M059J (cell line): ENCODE results near the gene CABLES1. TPM values are rescaled to one million over a fixed set of nuclear protein-coding genes. Genes with fewer than 3 reads are reported as not detected.

ENCODE experiments used
- DNase-seq: peaks from one replicate; pipeline ENCODE4 v3.0.0-alpha.2; 2012; ENCODE audit warnings: low read depth
- total RNA-seq: library from RNA; depleted of rRNA; stranded (reverse); fragments of >200 nt; shearing (Covaris generic); gene quantifications from 2 replicates; pipeline ENCODE4 v1.2.3, GENCODE V29; 2014

Gene CABLES1
- total RNA-seq, 1 experiment from 2014 or later: 9.0 TPM

GRCh38 chr18:23113576-23113975, 21.7 kb upstream of the CABLES1 start:
- DNase-seq: no peak

GRCh38 chr18:23114171-23114881, 21.0 kb upstream of the CABLES1 start:
- peak; percentile 56 for DNase-seq

GRCh38 chr18:23114911-23115310, 20.4 kb upstream of the CABLES1 start:
- DNase-seq: peak; percentile 76

- peak; percentile 100 for DNase-seq
Measured at GRCh38 chr18:23115683-23116096, 19.6 kb upstream of the CABLES1 start.

GRCh38 chr18:23121133-23121532, 14.2 kb upstream of the CABLES1 start:
- DNase-seq: no peak

- no peak for DNase-seq
Measured at GRCh38 chr18:23122334-23123229, 12.7 kb upstream of the CABLES1 start.

- no peak for DNase-seq
Measured at GRCh38 chr18:23126376-23127056, 8.8 kb upstream of the CABLES1 start.

- no peak for DNase-seq
Measured at GRCh38 chr18:23127090-23127489, 8.2 kb upstream of the CABLES1 start.

GRCh38 chr18:23129355-23130002, 5.8 kb upstream of the CABLES1 start:
- no peak for DNase-seq

GRCh38 chr18:23131693-23132319, 3.5 kb upstream of the CABLES1 start:
- peak; percentile 83 for DNase-seq

GRCh38 chr18:23133860-23134779, 1.2 kb upstream of the CABLES1 start:
- peak; percentile 44 for DNase-seq

GRCh38 chr18:23135550-23136325, 453 bp downstream of the CABLES1 start:
- DNase-seq: peak; percentile 51

GRCh38 chr18:23136326-23137096, 1.2 kb downstream of the CABLES1 start:
- DNase-seq: peak; percentile 43

- no peak for DNase-seq
Measured at GRCh38 chr18:23137097-23137635, 1.9 kb downstream of the CABLES1 start.

- DNase-seq: no peak
Measured at GRCh38 chr18:23137788-23138216, 2.5 kb downstream of the CABLES1 start.

GRCh38 chr18:23138471-23138870, 3.2 kb downstream of the CABLES1 start:
- DNase-seq: no peak

GRCh38 chr18:23141104-23141999, 6.1 kb downstream of the CABLES1 start:
- peak; percentile 33 for DNase-seq
